CD4-positive, alpha-beta memory T cell (primary cell): ENCODE results near the gene MBD3L2. TPM values are rescaled to one million over a fixed set of nuclear protein-coding genes. Genes with fewer than 3 reads are reported as not detected.

Experiments used
- CTCF ChIA-PET: fragments of 350-600 bp; sonication (Branson Sonifier 250); formaldehyde crosslinking; loops from one replicate; lab custom pipeline; 2021; ENCODE audit warnings: inconsistent platforms; ENCODE audit not compliant: partially characterized antibody; lab: Charles Lee
- POLR2A ChIA-PET: fragments of 350-600 bp; sonication (Branson Sonifier 250); formaldehyde crosslinking; loops from one replicate; lab custom pipeline; 2021; ENCODE audit not compliant: partially characterized antibody; lab: Charles Lee
- DNase-seq, 5 donors: peaks; one replicate each; pipeline versions ENCODE4 v3.0.0 to v3.0.0-alpha.2; 2020 to 2022; ENCODE audit warnings: mixed read lengths in 1 of 5
- H3K27ac ChIP-seq: one replicate; pipeline ENCODE4 v1.7.0; 2013; ENCODE audit warnings: low read depth, low read length
- H3K27me3 ChIP-seq: 2 replicates; pipeline ENCODE4 v1.7.0; 2013; ENCODE audit warnings: mild to moderate bottlenecking, low read length, moderate library complexity; ENCODE audit not compliant: insufficient read depth
- H3K36me3 ChIP-seq: 2 replicates; pipeline ENCODE4 v1.7.0; 2013; ENCODE audit warnings: mild to moderate bottlenecking, low read length, moderate library complexity; ENCODE audit not compliant: insufficient read depth
- H3K4me1 ChIP-seq: 2 replicates; pipeline ENCODE4 v1.7.0; 2013; ENCODE audit warnings: mild to moderate bottlenecking, low read length, moderate library complexity; ENCODE audit not compliant: insufficient read depth
- H3K4me3 ChIP-seq, 2 donors: one replicate each; pipeline ENCODE4 v1.7.0; 2013; ENCODE audit warnings: low read length in 2 of 2, mild to moderate bottlenecking in 1 of 2
- H3K9me3 ChIP-seq, 2 donors: one replicate each; pipeline ENCODE4 v1.7.0; 2013; ENCODE audit warnings: low read length in 2 of 2, control low read depth in 1 of 2; ENCODE audit not compliant: control insufficient read depth in 1 of 2
- H3K27ac Mint-ChIP-seq, 7 donors: one replicate each; pipeline ENCODE4 v1.8.0; 2020 to 2021; ENCODE audit warnings: mixed read lengths in 7 of 7, mild to moderate bottlenecking in 6 of 7, inconsistent platforms in 3 of 7, moderate library complexity in 3 of 7
- H3K27me3 Mint-ChIP-seq, 2 donors: one replicate each; pipeline ENCODE4 v1.8.0; 2020 to 2021; ENCODE audit warnings: mixed read lengths in 2 of 2
- H3K36me3 Mint-ChIP-seq, 2 donors: one replicate each; pipeline ENCODE4 v1.8.0; 2020 to 2021; ENCODE audit warnings: mixed read lengths in 2 of 2, inconsistent platforms in 1 of 2, mild to moderate bottlenecking in 1 of 2
- H3K4me1 Mint-ChIP-seq, 4 donors: one replicate each; pipeline ENCODE4 v1.8.0; 2020 to 2021; ENCODE audit warnings: mixed read lengths in 4 of 4, mild to moderate bottlenecking in 1 of 4
- H3K4me3 Mint-ChIP-seq, 8 donors: one replicate each; pipeline ENCODE4 v1.8.0; 2020 to 2021; ENCODE audit warnings: mixed read lengths in 8 of 8, mild to moderate bottlenecking in 7 of 8, moderate library complexity in 6 of 8, inconsistent platforms in 3 of 8
- H3K9me3 Mint-ChIP-seq, 8 donors: one replicate each; pipeline ENCODE4 v1.8.0; 2020 to 2021; ENCODE audit warnings: mixed read lengths in 8 of 8, mild to moderate bottlenecking in 5 of 8, inconsistent platforms in 3 of 8, moderate library complexity in 1 of 8
- intact Hi-C: fragments of 100-400 bp; cut with micrococcal nuclease; formaldehyde crosslinking; loops from one replicate; pipeline ENCODE4 v1.15.1; 2023
- polyA plus RNA-seq, 2 donors: library from polyadenylated mRNA; unstranded; fragments of 300-500 nt; fragmentation: Illumina TruSeq; gene quantifications; one replicate each; pipeline ENCODE4 v1.2.3, GENCODE V29; 2021
- total RNA-seq, 2 experiments: library from RNA; stranded (reverse); gene quantifications; one replicate each; pipeline ENCODE4 v1.2.3, GENCODE V29; 2021

MBD3L2 gene
- total and polyA plus RNA-seq, 4 experiments from 2014 or later = not detected

DNA sequence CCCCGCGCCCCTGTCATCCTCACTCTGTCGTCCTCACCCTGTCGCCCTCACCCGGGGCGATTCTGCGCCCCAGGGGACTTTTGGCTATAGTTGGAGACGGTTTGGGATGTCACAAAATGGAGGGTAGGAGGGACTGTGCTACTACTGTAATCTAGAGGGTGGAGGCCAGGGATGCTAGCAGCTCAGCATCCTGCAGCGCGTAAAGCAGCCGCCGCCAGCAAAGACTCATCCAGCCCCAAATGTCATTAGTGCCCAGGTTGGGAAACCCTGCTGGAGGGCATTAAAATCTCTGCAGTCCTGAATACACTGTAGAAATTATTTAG lies 20.7 kb downstream of the MBD3L2 start:
- CTCF ChIA-PET = interaction anchor here (1.1 to 3.3 kb wide), 4 partner anchors 29 to 207 kb away, joined by 3 to 12 read pairs (median 5); no protein-coding TSS in a partner anchor
- Mint-ChIP-seq H3K36me3 (peaks cover 30% of the 10 kb centered on the region in 2 donors), H3K27me3 (no peaks in the 10 kb centered on the region), H3K4me3 (peak overlapping the region; percentile 92 to 99 (median 96)), H3K9me3 (peaks cover 0 to 6% (median under 1%) of the 10 kb centered on the region in 8 donors), H3K27ac (peak overlapping the region; percentile 89 to 98 (median 95)), H3K4me1 (peaks cover 13 to 36% (median 19%) of the 10 kb centered on the region in 4 donors)
- DNase-seq = no peak
- intact Hi-C loops = loop anchor here (1.0 kb wide), 1 partner anchor 29 kb away; no protein-coding TSS in a partner anchor
- Histone ChIP-seq H3K4me1 (peaks cover 21% of the 10 kb centered on the region), H3K4me3 (peak overlapping the region; percentile 92 to 96), H3K27ac (peak overlapping the region; percentile 74), H3K36me3 (peaks cover 27% of the 10 kb centered on the region), H3K27me3 (no peaks in the 10 kb centered on the region), H3K9me3 (no peaks in the 10 kb centered on the region)
- POLR2A ChIA-PET = interaction anchor here (0.5 to 4.7 kb wide), 21 partner anchors 8 to 851 kb away, joined by 3 to 33 read pairs (median 5); partner anchors contain the start of genes ARHGEF18, KHSRP, PCP2 and PET100

DNA sequence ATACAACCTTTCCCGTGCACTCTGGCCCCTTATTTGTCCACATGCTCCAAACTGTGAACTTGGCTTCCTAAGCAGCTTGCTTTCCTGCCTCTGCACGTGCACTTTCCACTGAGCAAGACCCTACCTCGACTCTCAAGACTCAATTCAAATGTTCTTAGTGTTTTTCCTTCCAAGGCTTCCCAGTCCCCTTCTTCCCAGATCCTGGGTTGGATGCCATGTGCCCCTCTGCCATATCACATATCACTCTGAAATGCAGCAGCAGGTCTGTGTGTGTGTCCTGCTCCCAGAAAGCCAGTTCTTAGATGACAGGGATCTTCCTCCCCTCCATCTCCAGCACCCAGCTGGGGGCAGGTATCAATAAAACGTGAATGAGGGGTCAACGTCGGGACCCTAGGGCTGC lies 23.4 kb downstream of the MBD3L2 start:
- H3K4me3 Mint-ChIP-seq = peak overlapping the region in 7 of 8 donors; percentile 41 to 73 (median 64)

DNA sequence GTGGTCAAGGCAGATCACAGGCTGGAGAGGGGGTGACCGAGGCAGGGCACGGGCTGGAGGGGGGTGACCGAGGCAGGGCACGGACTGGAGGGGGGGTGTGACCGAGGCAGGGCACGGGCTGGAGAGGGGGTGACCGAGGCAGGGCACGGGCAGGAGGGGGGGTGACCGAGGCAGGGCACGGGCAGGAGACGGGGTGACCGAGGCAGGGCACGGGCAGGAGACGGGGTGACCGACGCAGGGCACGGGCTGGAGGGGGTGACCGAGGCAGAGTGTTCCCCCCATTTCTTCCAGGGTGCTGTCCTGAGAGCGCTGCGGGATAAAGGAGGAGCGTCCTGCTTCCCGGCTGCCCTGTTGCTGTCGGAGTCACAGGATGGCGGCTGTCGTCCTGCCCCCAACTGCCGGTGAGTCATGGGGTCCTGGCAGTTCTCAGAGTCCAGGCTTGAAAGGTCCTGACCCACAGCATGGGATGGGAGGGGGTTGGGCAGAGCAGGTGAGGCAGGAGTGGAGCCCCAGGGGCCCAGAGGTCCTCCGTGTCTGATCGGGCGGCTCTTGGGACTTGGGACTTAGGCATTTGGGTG lies 25.7 kb downstream of the MBD3L2 start:
- H3K4me3 Mint-ChIP-seq = no peak overlapping the region
- no peak for DNase-seq
- Histone ChIP-seq H3K9me3 (peaks cover 6 to 24% of the 10 kb centered on the region in 2 donors), H3K36me3 (peaks cover 74% of the 10 kb centered on the region), H3K4me1 (peaks cover 16% of the 10 kb centered on the region), H3K4me3 (no peak overlapping the region), H3K27me3 (no peaks in the 10 kb centered on the region), H3K27ac (no peak overlapping the region)
- peak overlapping the region in 1 of 7 donors; percentile 32 for H3K27ac Mint-ChIP-seq
- ChIA-PET POLR2A (no interaction called here), CTCF (interaction anchor here (1.9 kb wide), 1 partner anchor 11 kb away, joined by 4 read pairs; no protein-coding TSS in a partner anchor)
- peaks cover 8 to 27% (median 13%) of the 10 kb centered on the region in 4 donors for H3K4me1 Mint-ChIP-seq
- peaks cover 63 to 80% of the 10 kb centered on the region in 2 donors for H3K36me3 Mint-ChIP-seq
- H3K9me3 Mint-ChIP-seq = peaks cover 0 to 50% (median 37%) of the 10 kb centered on the region in 8 donors
- H3K27me3 Mint-ChIP-seq = no peaks in the 10 kb centered on the region
- intact Hi-C loops = no loop called here

More for the DNA sequence above, 23.4 kb downstream of the MBD3L2 start:
- H3K4me3 ChIP-seq = no peak overlapping the region
- peaks cover 0 to 27% (median 16%) of the 10 kb centered on the region in 8 donors for H3K9me3 Mint-ChIP-seq
- H3K36me3 ChIP-seq = peaks cover 53% of the 10 kb centered on the region
- H3K27ac ChIP-seq = no peak overlapping the region
- DNase-seq = no peak
- peaks cover 21% of the 10 kb centered on the region for H3K4me1 ChIP-seq
- no peaks in the 10 kb centered on the region for H3K27me3 Mint-ChIP-seq
- CTCF ChIA-PET = no interaction called here
- H3K4me1 Mint-ChIP-seq = peaks cover 13 to 40% (median 21%) of the 10 kb centered on the region in 4 donors
- H3K27me3 ChIP-seq = no peaks in the 10 kb centered on the region
- H3K9me3 ChIP-seq = peaks cover 6 to 9% of the 10 kb centered on the region in 2 donors
- H3K27ac Mint-ChIP-seq = peak overlapping the region in 3 of 7 donors; percentile 16 to 81 (median 53)
- H3K36me3 Mint-ChIP-seq = peaks cover 50 to 57% of the 10 kb centered on the region in 2 donors
- intact Hi-C loops = no loop called here
- POLR2A ChIA-PET = interaction anchor here (4.7 kb wide), 1 partner anchor 27 kb away, joined by 31 read pairs; no protein-coding TSS in a partner anchor

DNA sequence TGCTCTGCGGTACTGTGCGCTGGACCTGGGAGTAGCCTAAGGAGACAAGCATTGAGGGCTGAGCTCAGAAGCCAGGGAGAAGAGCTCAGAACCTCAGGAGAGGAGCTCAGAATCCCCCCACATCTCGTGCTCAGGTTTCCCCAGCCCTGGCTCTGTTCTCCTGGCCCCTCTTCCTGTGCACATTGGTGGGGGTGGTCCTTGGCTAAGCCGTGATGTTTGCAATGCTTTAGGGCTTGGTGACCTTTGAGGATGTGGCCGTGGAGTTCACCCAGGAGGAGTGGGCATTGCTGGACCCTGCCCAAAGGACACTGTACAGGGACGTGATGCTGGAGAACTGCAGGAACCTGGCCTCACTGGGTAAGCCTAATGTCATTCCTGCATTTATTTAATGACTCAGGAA lies 27.0 kb downstream of the MBD3L2 start:
- ChIA-PET POLR2A (interaction anchor here (0.9 kb wide), 1 partner anchor 275 kb away, joined by 3 read pairs; no protein-coding TSS in a partner anchor), CTCF (interaction anchor here (1.9 kb wide), 1 partner anchor 10 kb away, joined by 4 read pairs; no protein-coding TSS in a partner anchor)
- H3K4me1 Mint-ChIP-seq = peaks cover 7 to 15% (median 10%) of the 10 kb centered on the region in 4 donors
- H3K36me3 Mint-ChIP-seq = peaks cover 70 to 89% of the 10 kb centered on the region in 2 donors
- H3K9me3 Mint-ChIP-seq = peaks cover 0 to 63% (median 49%) of the 10 kb centered on the region in 8 donors
- Histone ChIP-seq H3K9me3 (peaks cover 15 to 36% of the 10 kb centered on the region in 2 donors), H3K27me3 (no peaks in the 10 kb centered on the region), H3K4me3 (no peak overlapping the region), H3K27ac (no peak overlapping the region), H3K36me3 (peaks cover 86% of the 10 kb centered on the region), H3K4me1 (peaks cover 4% of the 10 kb centered on the region)
- intact Hi-C loops = no loop called here
- no peak overlapping the region for H3K4me3 Mint-ChIP-seq
- H3K27ac Mint-ChIP-seq = peak overlapping the region in 1 of 7 donors; percentile 1
- no peak for DNase-seq
- no peaks in the 10 kb centered on the region for H3K27me3 Mint-ChIP-seq

DNA sequence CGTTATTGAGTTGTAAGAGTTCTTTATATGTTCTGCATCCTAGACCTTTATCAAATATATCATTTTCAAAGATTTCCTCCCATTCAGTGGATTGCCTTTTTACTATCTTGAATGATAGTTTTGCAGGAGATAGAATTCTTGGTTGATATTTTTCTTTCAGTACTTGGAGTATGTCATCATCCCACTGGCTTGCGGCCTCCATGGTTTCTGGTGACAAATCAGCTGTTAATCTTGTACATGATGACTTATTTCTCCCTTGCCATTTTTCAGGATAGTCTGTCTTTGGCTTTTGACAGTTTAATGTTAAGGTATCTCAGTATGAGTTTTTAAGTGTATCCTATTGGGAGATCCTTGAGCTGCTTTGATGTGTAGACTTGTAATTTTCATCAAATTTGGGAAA lies 28.9 kb downstream of the MBD3L2 start:
- Histone ChIP-seq H3K4me1 (no peaks in the 10 kb centered on the region), H3K27me3 (no peaks in the 10 kb centered on the region), H3K9me3 (peaks cover 22 to 55% of the 10 kb centered on the region in 2 donors), H3K4me3 (no peak overlapping the region), H3K36me3 (peaks cover 93% of the 10 kb centered on the region), H3K27ac (no peak overlapping the region)
- no peak for DNase-seq
- intact Hi-C loops = no loop called here
- H3K4me1 Mint-ChIP-seq = peaks cover 0 to 7% (median 3%) of the 10 kb centered on the region in 4 donors
- CTCF ChIA-PET = no interaction called here
- peaks cover 0 to 82% (median 65%) of the 10 kb centered on the region in 8 donors for H3K9me3 Mint-ChIP-seq
- H3K27me3 Mint-ChIP-seq = no peaks in the 10 kb centered on the region
- H3K36me3 Mint-ChIP-seq = peaks cover 77 to 94% of the 10 kb centered on the region in 2 donors
- POLR2A ChIA-PET = interaction anchor here (1.3 kb wide), 1 partner anchor 9 kb away, joined by 6 read pairs; the partner anchor contains the start of gene ZNF557
- H3K27ac Mint-ChIP-seq = peak overlapping the region in 2 of 7 donors; percentile 25 to 29
- H3K4me3 Mint-ChIP-seq = peak overlapping the region in 2 of 8 donors; percentile 22 to 40

DNA sequence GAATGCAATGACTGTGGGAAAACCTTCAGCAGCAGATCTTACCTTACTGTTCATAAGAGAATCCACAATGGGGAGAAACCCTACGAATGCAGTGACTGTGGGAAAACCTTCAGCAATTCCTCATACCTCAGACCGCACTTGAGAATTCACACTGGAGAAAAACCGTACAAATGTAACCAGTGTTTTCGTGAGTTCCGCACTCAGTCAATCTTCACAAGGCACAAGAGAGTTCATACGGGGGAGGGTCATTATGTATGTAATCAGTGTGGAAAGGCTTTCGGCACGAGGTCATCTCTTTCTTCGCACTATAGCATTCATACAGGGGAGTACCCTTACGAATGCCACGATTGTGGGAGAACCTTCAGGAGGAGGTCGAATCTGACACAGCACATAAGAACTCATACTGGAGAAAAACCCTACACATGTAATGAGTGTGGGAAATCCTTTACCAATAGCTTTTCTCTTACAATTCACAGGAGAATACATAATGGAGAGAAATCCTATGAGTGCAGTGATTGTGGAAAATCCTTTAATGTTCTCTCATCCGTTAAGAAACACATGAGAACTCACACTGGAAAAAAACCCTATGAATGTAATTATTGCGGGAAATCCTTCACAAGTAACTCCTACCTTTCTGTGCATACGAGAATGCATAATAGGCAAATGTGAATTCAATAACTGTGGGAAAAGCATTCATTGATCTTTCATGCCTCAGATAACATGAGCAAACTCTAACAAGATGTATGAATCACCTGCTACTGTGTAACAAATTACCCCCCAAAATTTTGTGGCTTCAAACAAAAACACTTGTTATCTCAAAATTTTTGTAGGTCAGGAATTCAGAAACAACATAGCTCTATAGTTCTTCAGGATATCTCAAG lies 34.2 kb downstream of the MBD3L2 start:
- H3K4me3 ChIP-seq = no peak overlapping the region
- no peaks in the 10 kb centered on the region for H3K4me1 ChIP-seq
- H3K4me1 Mint-ChIP-seq = peaks cover 0 to 1% (median 0%) of the 10 kb centered on the region in 4 donors
- no peaks in the 10 kb centered on the region for H3K27me3 Mint-ChIP-seq
- no peaks in the 10 kb centered on the region for H3K27me3 ChIP-seq
- H3K27ac ChIP-seq = no peak overlapping the region
- intact Hi-C loops = no loop called here
- peaks cover 0 to 97% (median 80%) of the 10 kb centered on the region in 8 donors for H3K9me3 Mint-ChIP-seq
- peak in 2 of 5 donors; percentile 10 to 16 for DNase-seq
- H3K9me3 ChIP-seq = peaks cover 26 to 77% of the 10 kb centered on the region in 2 donors
- peaks cover 59% of the 10 kb centered on the region for H3K36me3 ChIP-seq
- H3K36me3 Mint-ChIP-seq = peaks cover 64 to 72% of the 10 kb centered on the region in 2 donors
- H3K27ac Mint-ChIP-seq = peak overlapping the region in 1 of 7 donors; percentile 21
- peak overlapping the region in 2 of 8 donors; percentile 5 to 35 for H3K4me3 Mint-ChIP-seq
- ChIA-PET POLR2A (interaction anchor here (5.3 kb wide), 1 partner anchor 13 kb away, joined by 33 read pairs; the partner anchor contains the start of gene ZNF557), CTCF (interaction anchor here (1.1 kb wide), 1 partner anchor 19 kb away, joined by 3 read pairs; no protein-coding TSS in a partner anchor)
